AG09319 (cell line): ENCODE data around the gene CEP19.
"Not testable (repeated sequence)": the region's sequence is repeated elsewhere in the genome, so short reads cannot be mapped to it uniquely, and the experiment has no call there.

Source experiments
- DNase-seq: peaks from one replicate; pipeline ENCODE4 v3.0.0-alpha.2; 2010; ENCODE audit warnings: low read depth; ENCODE audit errors: extremely low read depth
- CTCF ChIP-seq: IDR thresholded peaks from 2 replicates; pipeline ENCODE4 v1.5.1; 2011; ENCODE audit warnings: low read depth, mild to moderate bottlenecking, inconsistent platforms, low read length, moderate library complexity

The CEP19 gene

GRCh38 chr3:196726788-196727675 is 15.0 kb upstream of the CEP19 start:
- no peak for DNase-seq
- no peak for TF ChIP-seq CTCF

DNA sequence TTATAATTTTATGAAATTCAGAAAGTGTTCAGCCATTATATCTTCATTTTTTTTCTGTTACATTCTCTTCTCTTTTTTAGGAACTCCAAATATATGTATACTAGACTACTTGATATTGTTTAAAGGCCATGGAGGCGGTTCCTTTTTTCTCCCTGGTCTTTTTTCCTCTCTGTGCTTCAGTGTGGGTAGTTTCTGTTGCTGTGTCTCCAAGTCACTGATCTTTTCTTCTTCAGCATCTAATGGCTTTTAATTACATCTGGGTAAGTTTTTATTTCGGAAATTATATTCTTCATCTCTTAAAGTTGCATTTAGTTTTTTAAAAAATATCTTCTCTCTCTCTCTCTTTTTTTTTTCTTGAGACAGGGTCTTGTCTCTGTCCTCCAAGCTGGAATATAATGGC is 9.0 kb upstream of the CEP19 start:
- no peak for DNase-seq
- TF ChIP-seq CTCF: no peak

DNA sequence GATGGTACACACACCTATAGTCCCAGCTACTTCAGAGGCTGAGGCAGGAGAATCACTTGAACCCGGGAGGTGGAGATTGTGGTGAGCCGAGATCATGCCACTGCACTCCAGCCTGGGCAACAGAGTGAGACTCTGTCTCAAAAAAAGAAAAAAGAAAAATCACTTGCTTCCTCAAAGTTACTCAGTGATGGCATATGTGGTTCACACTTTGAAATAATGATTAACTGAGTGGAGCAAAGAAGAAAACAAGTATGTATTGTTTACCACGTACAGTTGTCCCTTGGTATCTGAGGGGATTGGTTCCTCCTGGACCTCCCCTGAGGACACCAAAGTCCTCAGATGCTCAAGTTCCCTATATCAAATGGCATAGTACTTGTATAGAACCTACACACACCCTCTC is 5.1 kb upstream of the CEP19 start:
- not testable (repeated sequence) for DNase-seq

DNA sequence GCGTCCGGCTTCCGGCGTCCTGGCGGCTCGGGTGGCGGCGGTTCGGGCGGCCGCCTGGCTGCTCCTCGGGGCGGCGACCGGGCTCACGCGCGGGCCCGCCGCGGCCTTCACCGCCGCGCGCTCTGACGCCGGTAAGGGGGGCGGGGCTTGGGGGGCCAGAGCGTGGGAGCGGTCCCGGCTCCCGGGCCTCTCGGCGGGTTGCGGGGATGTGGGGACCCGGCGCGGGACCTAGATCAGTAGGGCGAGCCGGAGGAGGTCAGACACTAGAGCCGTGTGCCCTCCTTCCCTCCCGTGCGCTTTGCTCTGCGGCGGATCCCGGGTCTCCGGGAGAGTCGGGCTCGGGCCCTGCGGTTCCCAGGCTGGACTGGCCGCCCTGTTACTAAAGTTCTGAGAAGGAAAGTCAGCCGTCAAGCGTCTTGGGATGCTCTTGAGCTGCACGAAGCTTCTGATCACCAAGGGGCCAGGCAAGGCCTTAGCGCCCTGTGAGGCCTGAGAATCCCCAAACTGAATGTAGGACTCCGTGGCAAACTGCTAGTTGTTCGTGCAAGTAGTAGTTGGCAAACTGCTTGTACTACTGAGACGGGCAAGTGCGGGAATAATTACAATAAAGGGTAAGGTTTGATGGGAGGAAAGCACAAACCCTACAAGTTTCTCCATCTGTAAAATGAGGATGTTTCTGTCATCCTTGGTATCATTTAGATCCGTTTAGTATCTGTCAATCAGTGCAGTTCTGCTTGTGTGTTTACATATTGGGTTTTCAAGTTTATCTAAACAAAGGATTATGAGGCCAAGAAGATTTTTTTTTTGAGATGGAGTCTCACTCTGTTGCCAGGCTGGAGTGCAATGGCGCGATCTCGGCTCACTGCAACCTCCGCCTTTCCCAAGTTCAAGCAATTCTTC is 714 bp upstream of the CEP19 start:
- DNase-seq: peak; percentile 19
- TF ChIP-seq CTCF: no peak

DNA sequence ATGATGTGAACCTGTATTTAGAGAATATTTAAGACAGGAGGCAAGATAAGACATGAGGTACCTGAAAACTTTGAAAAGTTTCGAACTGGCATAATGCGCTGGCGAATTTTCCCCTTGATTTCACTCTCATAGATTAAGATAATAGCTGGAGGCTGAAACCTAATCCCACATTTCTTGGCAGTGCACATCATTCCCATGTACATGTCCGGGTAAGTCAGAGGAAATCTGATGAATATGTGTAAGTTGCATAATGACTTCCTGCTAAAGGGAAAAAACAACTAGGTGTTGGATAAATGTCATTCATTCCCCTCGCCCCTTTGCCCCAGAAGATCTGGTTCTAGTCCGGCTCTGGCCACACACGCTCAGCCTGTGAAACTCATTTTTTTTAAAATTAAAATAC is 3.6 kb downstream of the CEP19 start:
- no peak for DNase-seq
- no peak for TF ChIP-seq CTCF

- TF ChIP-seq CTCF: no peak
- DNase-seq: no peak
Measured at GRCh38 chr3:196707566-196707965, 4.5 kb downstream of the CEP19 start.

DNA sequence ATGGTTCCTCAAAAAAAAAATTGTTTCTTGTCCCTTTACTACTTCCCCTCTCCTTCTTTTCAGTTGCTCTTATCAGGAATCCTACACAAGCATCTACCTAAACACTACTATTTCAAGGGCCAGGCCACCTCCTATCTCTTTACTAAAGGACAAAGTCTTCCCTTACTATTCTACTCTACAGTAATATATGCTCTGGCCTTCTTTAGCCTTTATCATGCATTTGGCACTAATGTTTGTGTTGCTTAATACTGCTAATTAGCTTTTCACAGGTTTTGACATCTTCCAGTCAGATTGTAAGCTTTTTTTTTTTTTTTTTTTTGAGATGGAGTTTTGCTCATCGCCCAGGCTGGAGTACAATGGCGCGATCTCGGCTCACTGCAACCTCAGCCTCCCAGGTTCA is 5.3 kb downstream of the CEP19 start:
- TF ChIP-seq CTCF: no peak
- no peak for DNase-seq
